GM10248 (cell line): Measurements from ENCODE around the gene C9orf50.

ENCODE experiments used
- CTCF ChIA-PET: fragments of 300-600 bp; sonication (Branson Sonifier 250); formaldehyde crosslinking; extraction: SDS; loops from one replicate; lab custom pipeline; 2021; ENCODE audit warnings: antibody characterized with exemption; lab: Yijun Ruan, JAX
- POLR2A ChIA-PET: fragments of 350-650 bp; sonication (Branson Sonifier 250); formaldehyde crosslinking; extraction: SDS; loops from one replicate; lab custom pipeline; 2020; ENCODE audit warnings: antibody characterized with exemption; lab: Yijun Ruan, JAX
- DNase-seq: peaks from one replicate; pipeline ENCODE4 v3.0.0; 2012; ENCODE audit errors: extremely low spot score
- CTCF ChIP-seq: IDR thresholded peaks from 2 replicates; pipeline ENCODE4 v1.5.1; 2012; ENCODE audit warnings: mild to moderate bottlenecking, low read depth; ENCODE audit errors: extremely low read depth, missing control alignments, control extremely low read depth

C9orf50 gene

DNA sequence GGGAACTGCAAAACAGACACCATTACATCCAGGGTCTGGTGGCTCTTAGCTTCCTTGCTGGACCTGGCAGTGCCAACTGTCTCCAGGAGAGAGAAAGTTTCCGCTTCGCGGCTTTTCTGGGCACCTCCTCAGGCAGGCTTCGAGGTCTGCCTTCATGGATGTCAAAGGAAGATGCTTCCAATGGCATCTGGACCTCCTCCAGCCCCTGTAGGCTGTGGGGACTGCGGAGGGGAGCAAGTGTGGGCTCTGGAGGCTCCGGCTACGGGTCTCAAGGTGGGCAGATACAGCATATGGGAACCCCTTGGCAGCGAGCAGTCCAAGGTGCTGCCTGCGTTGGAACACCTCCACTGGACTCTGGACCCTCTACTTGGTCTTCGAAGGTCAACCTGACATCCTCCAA, 6.0 kb downstream of the C9orf50 start:
- POLR2A ChIA-PET, result no interaction called here
- DNase-seq, result no peak
- no peak for TF ChIP-seq CTCF
- CTCF ChIA-PET, result interaction anchor here (0.9 to 6.5 kb wide), 4 partner anchors 9 to 483 kb away, joined by 3 to 89 read pairs (median 12); partner anchors contain the start of genes C9orf50 and NTMT1

DNA sequence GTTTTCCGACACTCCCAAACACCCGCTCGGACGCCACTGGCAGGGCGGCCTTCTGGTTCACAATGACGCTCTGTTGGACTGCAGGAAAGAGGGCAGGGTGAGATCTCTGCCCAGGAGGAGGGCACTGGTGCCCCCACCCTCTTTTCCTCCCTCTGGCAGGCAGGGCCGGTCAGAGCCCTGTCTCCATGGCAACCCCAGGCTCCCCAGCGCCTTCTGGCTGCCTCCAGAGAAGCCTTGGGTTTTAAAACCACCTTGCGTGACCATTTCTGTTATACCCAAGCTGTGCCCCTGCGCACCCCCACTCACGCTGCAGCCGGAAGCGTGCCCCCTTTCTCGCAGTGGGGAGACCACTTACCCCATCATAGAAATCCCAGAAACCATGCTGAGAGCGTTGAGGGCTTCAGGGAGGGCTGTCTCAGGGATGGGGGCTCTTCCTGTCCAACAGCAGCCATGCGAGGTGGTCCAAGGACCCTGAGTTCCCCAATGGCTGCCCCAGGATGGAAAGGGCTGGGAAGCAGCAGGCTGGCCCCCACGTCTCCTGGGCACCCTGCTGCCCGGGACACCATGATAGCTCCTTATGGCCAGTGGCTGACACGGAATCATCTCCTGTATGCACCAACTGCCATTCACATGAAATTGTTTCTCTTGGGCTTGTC, 7.3 kb downstream of the C9orf50 start:
- POLR2A ChIA-PET, result no interaction called here
- CTCF ChIA-PET, result interaction anchor here (0.8 to 6.5 kb wide), 5 partner anchors 10 to 482 kb away, joined by 3 to 89 read pairs (median 11); partner anchors contain the start of genes C9orf50 and NTMT1
- TF ChIP-seq CTCF, result no peak
- no peak for DNase-seq

DNA sequence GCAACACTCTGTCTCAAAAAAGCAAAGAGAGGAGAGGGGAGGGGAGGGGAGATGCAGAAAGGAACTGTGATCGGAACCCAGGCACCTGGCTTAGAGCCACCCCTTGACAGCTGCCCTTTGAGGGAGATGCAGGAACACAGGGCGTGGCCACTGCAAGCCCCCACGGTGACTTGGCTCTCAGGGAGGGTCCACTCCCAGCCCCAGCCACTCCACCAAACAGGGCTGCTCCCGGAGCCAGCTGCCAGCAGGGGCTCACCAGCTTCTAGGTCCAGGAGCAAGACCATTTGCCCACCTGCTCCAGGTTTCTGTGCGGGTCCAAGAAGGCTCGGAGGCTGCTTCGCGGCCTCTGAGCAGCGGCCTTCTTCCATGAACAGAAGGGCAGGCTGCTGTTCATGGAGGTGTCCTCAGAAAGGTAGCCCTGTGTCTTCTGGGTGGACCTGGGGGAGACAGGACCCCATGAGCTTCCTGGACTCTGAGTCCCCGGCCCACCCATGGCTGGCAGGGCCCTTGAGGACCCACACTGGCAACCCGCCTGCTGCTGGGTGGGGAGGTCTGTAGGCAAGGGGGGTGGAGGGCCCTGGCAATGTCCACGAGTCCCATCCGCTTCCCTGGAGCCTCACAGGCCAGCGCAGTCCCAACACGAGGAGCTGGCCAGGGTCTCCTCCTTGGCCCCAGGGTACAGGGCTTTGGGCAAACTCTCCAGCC, 7.9 kb downstream of the C9orf50 start:
- CTCF ChIA-PET, result interaction anchor here (2.4 to 6.5 kb wide), 5 partner anchors 11 to 482 kb away, joined by 10 to 89 read pairs (median 12); partner anchors contain the start of genes C9orf50 and NTMT1
- TF ChIP-seq CTCF, result no peak
- DNase-seq, result no peak
- POLR2A ChIA-PET, result no interaction called here

- DNase-seq, result no peak
- TF ChIP-seq CTCF, result no peak
- ChIA-PET POLR2A (no interaction called here), CTCF (interaction anchor here (1.4 to 6.5 kb wide), 9 partner anchors 10 to 490 kb away, joined by 4 to 89 read pairs (median 10); partner anchors contain the start of genes C9orf50 and NTMT1)
Observed at GRCh38 chr9:129612123-129612522, 8.8 kb downstream of the C9orf50 start.

DNA sequence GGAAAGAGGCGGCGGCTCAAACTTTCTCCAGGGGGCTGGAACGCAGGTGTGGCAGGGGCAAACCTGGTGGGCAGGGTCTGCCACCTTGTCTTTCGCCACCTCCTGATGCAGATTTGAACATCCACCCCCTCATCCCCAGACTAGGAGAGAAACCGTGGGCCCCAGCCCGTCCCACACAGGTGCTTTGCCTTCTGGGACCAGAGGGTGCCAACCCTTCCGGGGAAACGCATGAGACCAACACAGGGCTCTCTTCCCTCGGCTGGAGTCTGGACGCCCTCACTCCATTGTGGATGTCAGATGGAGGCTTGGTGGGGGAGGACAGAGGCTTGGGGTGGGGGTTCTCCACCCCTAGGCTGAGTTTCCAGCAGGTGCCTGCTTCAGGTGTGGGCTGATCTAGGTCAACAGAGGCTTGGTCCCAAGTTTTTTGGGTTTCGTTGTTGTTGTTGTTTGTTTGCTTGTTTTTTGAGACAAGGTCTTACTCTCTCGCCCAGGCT, 9.5 kb downstream of the C9orf50 start:
- no peak for TF ChIP-seq CTCF
- no peak for DNase-seq
- CTCF ChIA-PET, result interaction anchor here (0.7 to 6.5 kb wide), 30 partner anchors 9 to 499 kb away, joined by 3 to 89 read pairs (median 5); partner anchors contain the start of genes ASB6, C9orf50, IER5L and NTMT1
- POLR2A ChIA-PET, result no interaction called here
